ENCODE measurements around the gene NSG2. TPM values are rescaled to one million over a fixed set of nuclear protein-coding genes. Genes with fewer than 3 reads are reported as not detected.

NSG2 gene
- total and polyA plus RNA-seq, 2 donors (not counting 1 experiment from before 2014, with no cell fraction given), result not detected

- H3K27ac Mint-ChIP-seq, result no peak overlapping the region
- Histone ChIP-seq H3K9me3 (ENCODE audit: control extremely low read depth in 1 of 3, control insufficient read depth in 2 of 3, insufficient read depth in 1 of 3, low read length in 2 of 3) (peaks cover 0 to 2% (median 0%) of the 10 kb centered on the region in 3 donors), H3K36me3 (replicated peaks in 1 of 2; ENCODE audit: control extremely low read depth in 1 of 2, control insufficient read depth in 1 of 2, extremely low read depth in 1 of 2, insufficient read depth in 2 of 2, low read length in 1 of 2) (no peaks in the 10 kb centered on the region), H2AFZ (ENCODE audit: insufficient read depth, low read depth, low read length, poor library complexity, severe bottlenecking) (no peak overlapping the region), H3K4me1 (ENCODE audit: control insufficient read depth in 2 of 2, insufficient read depth in 2 of 2, low read length in 2 of 2) (no peaks in the 10 kb centered on the region), H3K4me2 (replicated peaks; ENCODE audit: low read depth, low read length, poor library complexity, severe bottlenecking) (no peak overlapping the region), H3K9ac (ENCODE audit: low read length) (no peak overlapping the region), H3K27ac (ENCODE audit: low read length in 2 of 2) (no peak overlapping the region), H3K27me3 (replicated peaks in 1 of 4; ENCODE audit: control extremely low read depth in 1 of 4, control insufficient read depth in 3 of 4, insufficient read depth in 4 of 4, low read length in 3 of 4) (no peaks in the 10 kb centered on the region), H4K20me1 (ENCODE audit: control insufficient read depth, insufficient read depth, low read length, poor library complexity, severe bottlenecking) (no peaks in the 10 kb centered on the region), H3K79me2 (ENCODE audit: control insufficient read depth, insufficient read depth, low read length) (no peaks in the 10 kb centered on the region), H3K4me3 (ENCODE audit: control extremely low read depth in 1 of 5, extremely low read depth in 1 of 5, insufficient read depth in 1 of 5, low read depth in 2 of 5, low read length in 4 of 5) (no peak overlapping the region)
- intact Hi-C loops (cut with micrococcal nuclease), result no loop called here
- ATAC-seq (ENCODE audit: low read depth) (no peak), DNase-seq (no peak)
- H3K9me3 Mint-ChIP-seq (ENCODE audit: insufficient read depth), result no peaks in the 10 kb centered on the region
- no peak overlapping the region for H3K4me3 Mint-ChIP-seq
- WGBS (ENCODE audit: insufficient coverage), result 75% methylated on average over 2 of the region's 2 CpGs
- CTCF ChIA-PET, result no interaction called here
- peaks cover 15% of the 10 kb centered on the region for H3K27me3 Mint-ChIP-seq
- no peaks in the 10 kb centered on the region for H3K4me1 Mint-ChIP-seq
- TF ChIP-seq EZH2 (IDR thresholded peaks at IDR 0.05; ENCODE audit: borderline replicate concordance, insufficient read depth, low read depth, low read length, poor library complexity, severe bottlenecking) (no peak), CTCF (IDR thresholded peaks at IDR 0.05) (no peak)
- POLR2A ChIA-PET, result no interaction called here
Measured at GRCh38 chr5:174147551-174147950, 102.0 kb downstream of the NSG2 start.

- H3K4me2 ChIP-seq (replicated peaks; ENCODE audit: low read depth, low read length, poor library complexity, severe bottlenecking), result no peak overlapping the region
- H3K4me3 Mint-ChIP-seq, result no peak overlapping the region
- POLR2A ChIA-PET, result no interaction called here
Measured at GRCh38 chr5:174148721-174149120, 103.2 kb downstream of the NSG2 start.

More at GRCh38 chr5:174148721-174149120, 103.2 kb downstream of the NSG2 start:
- H3K27ac Mint-ChIP-seq, result no peak overlapping the region
- CTCF ChIA-PET, result no interaction called here
- Histone ChIP-seq H3K36me3 (replicated peaks in 1 of 2; ENCODE audit: control extremely low read depth in 1 of 2, control insufficient read depth in 1 of 2, extremely low read depth in 1 of 2, insufficient read depth in 2 of 2, low read length in 1 of 2) (no peaks in the 10 kb centered on the region), H3K9me3 (ENCODE audit: control extremely low read depth in 1 of 3, control insufficient read depth in 2 of 3, insufficient read depth in 1 of 3, low read length in 2 of 3) (no peaks in the 10 kb centered on the region), H2AFZ (ENCODE audit: insufficient read depth, low read depth, low read length, poor library complexity, severe bottlenecking) (no peak overlapping the region), H3K4me1 (ENCODE audit: control insufficient read depth in 2 of 2, insufficient read depth in 2 of 2, low read length in 2 of 2) (no peaks in the 10 kb centered on the region), H3K79me2 (ENCODE audit: control insufficient read depth, insufficient read depth, low read length) (no peaks in the 10 kb centered on the region), H3K27ac (ENCODE audit: low read length in 2 of 2) (no peak overlapping the region), H3K9ac (ENCODE audit: low read length) (no peak overlapping the region), H3K4me3 (ENCODE audit: control extremely low read depth in 1 of 5, extremely low read depth in 1 of 5, insufficient read depth in 1 of 5, low read depth in 2 of 5, low read length in 4 of 5) (no peak overlapping the region), H3K27me3 (replicated peaks in 1 of 4; ENCODE audit: control extremely low read depth in 1 of 4, control insufficient read depth in 3 of 4, insufficient read depth in 4 of 4, low read length in 3 of 4) (no peaks in the 10 kb centered on the region), H4K20me1 (ENCODE audit: control insufficient read depth, insufficient read depth, low read length, poor library complexity, severe bottlenecking) (no peaks in the 10 kb centered on the region)
- ATAC-seq (ENCODE audit: low read depth) (no peak), DNase-seq (no peak)
- H3K9me3 Mint-ChIP-seq (ENCODE audit: insufficient read depth), result peaks cover 3% of the 10 kb centered on the region
- no CpG with 5 or more reads among the region's 2 CpGs for WGBS (ENCODE audit: insufficient coverage)
- no peaks in the 10 kb centered on the region for H3K4me1 Mint-ChIP-seq
- intact Hi-C loops (cut with micrococcal nuclease), result no loop called here
- no peak for TF ChIP-seq CTCF (IDR thresholded peaks at IDR 0.05)
- no peak for TF ChIP-seq EZH2 (IDR thresholded peaks at IDR 0.05; ENCODE audit: borderline replicate concordance, insufficient read depth, low read depth, low read length, poor library complexity, severe bottlenecking)
- H3K27me3 Mint-ChIP-seq, result peaks cover 15% of the 10 kb centered on the region

Data from B cell (primary cell).